Osteoblast (primary cell): ENCODE measurements around the gene POU6F2. TPM values are rescaled to one million over a fixed set of nuclear protein-coding genes. Genes with fewer than 3 reads are reported as not detected.

ENCODE experiments used
- DNase-seq: peaks from one replicate; pipeline ENCODE4 v3.0.0; 2011; ENCODE audit warnings: low spot score, mixed read lengths; ENCODE audit not compliant: insufficient read length; ENCODE audit errors: missing footprints
- H2AFZ ChIP-seq: 2 replicates; pipeline ENCODE4 v1.6.0; 2011; ENCODE audit warnings: mild to moderate bottlenecking, low read length
- H3K27ac ChIP-seq: 2 replicates; pipeline ENCODE4 v1.5.1; 2011; ENCODE audit warnings: mild to moderate bottlenecking, low read depth, low read length, moderate library complexity
- H3K27me3 ChIP-seq: 2 replicates; pipeline ENCODE4 v1.6.0; 2012; ENCODE audit warnings: mild to moderate bottlenecking, control low read depth, inconsistent platforms, low read length, moderate library complexity; ENCODE audit not compliant: insufficient read depth
- H3K36me3 ChIP-seq: 2 replicates; pipeline ENCODE4 v1.5.1; 2011; ENCODE audit warnings: mild to moderate bottlenecking, low read length, control low read depth, moderate library complexity; ENCODE audit not compliant: insufficient read depth
- H3K4me1 ChIP-seq: 2 replicates; pipeline ENCODE4 v1.5.1; 2011; ENCODE audit warnings: mild to moderate bottlenecking, low read length, control low read depth, moderate library complexity; ENCODE audit not compliant: insufficient read depth
- H3K4me2 ChIP-seq: 2 replicates; pipeline ENCODE4 v1.6.0; 2011; ENCODE audit warnings: mild to moderate bottlenecking, low read length; ENCODE audit not compliant: insufficient read depth
- H3K4me3 ChIP-seq: fragments of 200-600 bp; sonication (generic); 3 replicates; pipeline ENCODE4 v1.5.1; 2012; ENCODE audit warnings: mild to moderate bottlenecking, low read length, inconsistent platforms; ENCODE audit not compliant: insufficient read depth
- H3K79me2 ChIP-seq: 2 replicates; pipeline ENCODE4 v1.6.0; 2012; ENCODE audit warnings: mild to moderate bottlenecking, low read length, control low read depth, inconsistent platforms; ENCODE audit not compliant: insufficient read depth
- H3K9me3 ChIP-seq: 2 replicates; pipeline ENCODE4 v1.5.1; 2011; ENCODE audit warnings: low read depth, low read length, control low read depth
- H4K20me1 ChIP-seq: 2 replicates; pipeline ENCODE4 v1.6.0; 2012; ENCODE audit warnings: mild to moderate bottlenecking, low read length, control low read depth; ENCODE audit not compliant: insufficient read depth
- CTCF ChIP-seq: IDR thresholded peaks from 2 replicates; pipeline ENCODE4 v1.5.1; 2011; ENCODE audit warnings: mild to moderate bottlenecking, low read depth, low read length, moderate library complexity; ENCODE audit errors: extremely low read depth
- total RNA-seq: library from RNA; depleted of rRNA; stranded (reverse); fragments of >200 nt; gene quantifications from 2 replicates; pipeline ENCODE4 v1.2.3, GENCODE V29; 2012

The POU6F2 gene
- total RNA-seq, 1 donor = not detected

GRCh38 chr7:39195967-39196366 lies 218.3 kb downstream of the POU6F2 start:
- TF ChIP-seq CTCF = no peak
- H3K36me3 ChIP-seq = no peaks in the 10 kb centered on the region
- H3K4me1 ChIP-seq = no peaks in the 10 kb centered on the region
- H3K27ac ChIP-seq = no peak overlapping the region
- no peaks in the 10 kb centered on the region for H3K27me3 ChIP-seq
- no peaks in the 10 kb centered on the region for H3K9me3 ChIP-seq
- H3K79me2 ChIP-seq = no peaks in the 10 kb centered on the region
- H4K20me1 ChIP-seq = no peaks in the 10 kb centered on the region
- no peak overlapping the region for H3K4me3 ChIP-seq
- no peak overlapping the region for H2AFZ ChIP-seq
- no peak for DNase-seq
- H3K4me2 ChIP-seq = no peak overlapping the region

GRCh38 chr7:39197831-39198230 lies 220.1 kb downstream of the POU6F2 start:
- no peak for TF ChIP-seq CTCF
- no peaks in the 10 kb centered on the region for H3K9me3 ChIP-seq
- no peak overlapping the region for H3K27ac ChIP-seq
- DNase-seq = no peak
- H4K20me1 ChIP-seq = no peaks in the 10 kb centered on the region
- H3K36me3 ChIP-seq = no peaks in the 10 kb centered on the region
- no peaks in the 10 kb centered on the region for H3K27me3 ChIP-seq
- no peaks in the 10 kb centered on the region for H3K4me1 ChIP-seq
- no peak overlapping the region for H3K4me3 ChIP-seq
- H3K79me2 ChIP-seq = no peaks in the 10 kb centered on the region
- H2AFZ ChIP-seq = no peak overlapping the region
- no peak overlapping the region for H3K4me2 ChIP-seq

- Histone ChIP-seq H3K27me3 (no peaks in the 10 kb centered on the region), H3K36me3 (no peaks in the 10 kb centered on the region), H3K9me3 (no peaks in the 10 kb centered on the region), H4K20me1 (no peaks in the 10 kb centered on the region), H3K4me1 (no peaks in the 10 kb centered on the region), H3K4me2 (no peak overlapping the region), H2AFZ (no peak overlapping the region), H3K79me2 (no peaks in the 10 kb centered on the region), H3K27ac (no peak overlapping the region), H3K4me3 (no peak overlapping the region)
- no peak for TF ChIP-seq CTCF
- DNase-seq = no peak
These were observed 220.8 kb downstream of the POU6F2 start for GRCh38 chr7:39198556-39198955.

GRCh38 chr7:39199006-39199405 lies 221.3 kb downstream of the POU6F2 start:
- no peak for TF ChIP-seq CTCF
- no peak for DNase-seq
- Histone ChIP-seq H3K4me3 (no peak overlapping the region), H4K20me1 (no peaks in the 10 kb centered on the region), H3K27ac (no peak overlapping the region), H2AFZ (no peak overlapping the region), H3K79me2 (no peaks in the 10 kb centered on the region), H3K4me2 (no peak overlapping the region), H3K9me3 (no peaks in the 10 kb centered on the region), H3K27me3 (no peaks in the 10 kb centered on the region), H3K4me1 (no peaks in the 10 kb centered on the region), H3K36me3 (no peaks in the 10 kb centered on the region)
